K562 treated with DMSO at 1 percent for 4 hours (cell line): ENCODE measurements around the gene MAS1L. TPM values are rescaled to one million over a fixed set of nuclear protein-coding genes. Genes with fewer than 3 reads are reported as not detected.

Experiments used
- total RNA-seq: library from RNA; unstranded; fragments of 300-600 nt; gene quantifications from 2 replicates; pipeline ENCODE4 v1.2.3, GENCODE V29; 2022; ENCODE audit not compliant: insufficient read depth

Gene MAS1L
- total RNA-seq, result not detected in 2 replicates

GRCh38 chr6:29487660-29488059 is at the start of gene MAS1L:
Gene MAS1L, minus strand, starts transcription at chr6:29487956. Its CDS starts 54 bp downstream, at chr6:29487902.

GRCh38 chr6:29456971-29457370 is 30.8 kb downstream of the MAS1L start, which contains the start of the genes OR11A1 and OR2H1:
Gene OR11A1, minus strand, starts transcription at chr6:29457071. Its CDS starts 29,430 bp downstream, at chr6:29427641.
Gene OR2H1, plus strand, starts transcription at chr6:29457155. Its CDS starts 4,615 bp downstream, at chr6:29461770.

GRCh38 chr6:29439006-29439405 is 48.8 kb downstream of the MAS1L start, which contains the start of gene OR10C1:
Gene OR10C1, plus strand, starts transcription at chr6:29439306. Its CDS starts 710 bp downstream, at chr6:29440016.

Other genes starting within 250 kb of the MAS1L start
- gene OR14J1, start 186.3 kb downstream of the MAS1L start, total RNA-seq, result not detected in 2 replicates
- gene OR5V1, start 119.1 kb downstream of the MAS1L start, total RNA-seq, result not detected in 2 replicates
- not detected in 2 replicates for gene OR12D3, start 112.7 kb downstream of the MAS1L start, total RNA-seq
- gene OR12D2, start 92.3 kb downstream of the MAS1L start, total RNA-seq, result not detected in 2 replicates
- gene OR12D1, start 73.0 kb downstream of the MAS1L start, total RNA-seq, result not detected in 2 replicates
- not detected in 2 replicates for gene OR10C1, start 48.6 kb downstream of the MAS1L start, total RNA-seq
- gene OR11A1, start 30.9 kb downstream of the MAS1L start, total RNA-seq, result not detected in 2 replicates
- not detected in 2 replicates for gene OR2H1, start 30.8 kb downstream of the MAS1L start, total RNA-seq
- gene UBD, start 71.8 kb upstream of the MAS1L start, total RNA-seq, result not detected in 2 replicates
- gene OR2H2, start 97.2 kb upstream of the MAS1L start, total RNA-seq, result 0.34 TPM in 1 of 2 replicates, not detected in the other
- gene GABBR1, start 145.2 kb upstream of the MAS1L start, total RNA-seq, result 5.8 and 7.4 TPM in 2 replicates
- gene MOG, start 169.1 kb upstream of the MAS1L start, total RNA-seq, result not detected in 2 replicates
- gene ZFP57, start 193.2 kb upstream of the MAS1L start, total RNA-seq, result not detected in 2 replicates
- gene HLA-F, start 235.5 kb upstream of the MAS1L start, total RNA-seq, result not detected in 2 replicates